ENCODE measurements around the gene LHFPL2.

The LHFPL2 gene

GRCh38 chr5:78570646-78571045, 77.9 kb downstream of the LHFPL2 start:
- no peak for DNase-seq (ENCODE audit: low read depth in 2 of 2)

- DNase-seq (ENCODE audit: low read depth in 2 of 2): no peak
These were observed 79.1 kb downstream of the LHFPL2 start for GRCh38 chr5:78569441-78569840.

GRCh38 chr5:78568676-78569075, 79.9 kb downstream of the LHFPL2 start:
- no peak for DNase-seq (ENCODE audit: low read depth in 2 of 2)

- no peak for DNase-seq (ENCODE audit: low read depth in 2 of 2)
These were observed 80.4 kb downstream of the LHFPL2 start for GRCh38 chr5:78568212-78568611.

- no peak for DNase-seq (ENCODE audit: low read depth in 2 of 2)
These were observed 81.0 kb downstream of the LHFPL2 start for GRCh38 chr5:78567617-78568016.

- no peak for DNase-seq (ENCODE audit: low read depth in 2 of 2)
These were observed 81.7 kb downstream of the LHFPL2 start for GRCh38 chr5:78566747-78567425.

- DNase-seq (ENCODE audit: low read depth in 2 of 2): no peak
These were observed 83.2 kb downstream of the LHFPL2 start for GRCh38 chr5:78565395-78565794.

GRCh38 chr5:78563621-78564020, 85.0 kb downstream of the LHFPL2 start:
- DNase-seq (ENCODE audit: low read depth in 2 of 2): no peak

- no peak for DNase-seq (ENCODE audit: low read depth in 2 of 2)
These were observed 85.8 kb downstream of the LHFPL2 start for GRCh38 chr5:78562714-78563330.

- no peak for DNase-seq (ENCODE audit: low read depth in 2 of 2)
These were observed 86.6 kb downstream of the LHFPL2 start for GRCh38 chr5:78562001-78562400.

- DNase-seq (ENCODE audit: low read depth in 2 of 2): no peak
These were observed 87.3 kb downstream of the LHFPL2 start for GRCh38 chr5:78561261-78561660.

GRCh38 chr5:78560000-78560855, 88.3 kb downstream of the LHFPL2 start:
- DNase-seq (ENCODE audit: low read depth in 2 of 2): no peak

GRCh38 chr5:78557601-78558000, 91.0 kb downstream of the LHFPL2 start:
- DNase-seq (ENCODE audit: low read depth in 2 of 2): no peak

GRCh38 chr5:78555870-78556269, 92.7 kb downstream of the LHFPL2 start:
- no peak for DNase-seq (ENCODE audit: low read depth in 2 of 2)

GRCh38 chr5:78554670-78555069, 93.9 kb downstream of the LHFPL2 start:
- no peak for DNase-seq (ENCODE audit: low read depth in 2 of 2)

GRCh38 chr5:78553580-78554353, 94.8 kb downstream of the LHFPL2 start:
- DNase-seq (ENCODE audit: low read depth in 2 of 2): no peak

- no peak for DNase-seq (ENCODE audit: low read depth in 2 of 2)
These were observed 95.7 kb downstream of the LHFPL2 start for GRCh38 chr5:78552729-78553342.

- DNase-seq (ENCODE audit: low read depth in 2 of 2): no peak
These were observed 97.7 kb downstream of the LHFPL2 start for GRCh38 chr5:78550891-78551290.

- no peak for DNase-seq (ENCODE audit: low read depth in 2 of 2)
These were observed 99.5 kb downstream of the LHFPL2 start for GRCh38 chr5:78549043-78549442.

- DNase-seq (ENCODE audit: low read depth in 2 of 2): no peak
These were observed 100.6 kb downstream of the LHFPL2 start for GRCh38 chr5:78547731-78548615.

GRCh38 chr5:78547183-78547582, 101.4 kb downstream of the LHFPL2 start:
- DNase-seq (ENCODE audit: low read depth in 2 of 2): no peak

All from stimulated activated CD4-positive, alpha-beta T cell treated with anti-CD3 and anti-CD28 coated beads, Interleukin-4, amount 100 ng/mL, for 48 hours (primary cell).